GM12875 (cell line): ENCODE data around the gene SYT4.

ENCODE experiments used
- H3K4me3 ChIP-seq: one replicate; pipeline ENCODE4 v1.5.1; 2011; ENCODE audit warnings: low read depth, low read length, control low read depth
- CTCF ChIP-seq: IDR thresholded peaks from 2 replicates; pipeline ENCODE4 v1.5.1; 2011; ENCODE audit warnings: low read depth, mild to moderate bottlenecking, control low read depth, inconsistent platforms, low read length, moderate library complexity, borderline replicate concordance; ENCODE audit not compliant: insufficient read depth

Gene SYT4

GRCh38 chr18:43220691-43221090, 56.6 kb downstream of the SYT4 start:
- no peak overlapping the region for H3K4me3 ChIP-seq
- TF ChIP-seq CTCF: no peak
